HG02973 (cell line): Measurements from ENCODE around the gene GIMAP4.
"Not testable (repeated sequence)": the region's sequence is repeated elsewhere in the genome, so short reads cannot be mapped to it uniquely, and the experiment has no call there.

Experiments
- ATAC-seq: cut with Tn5 transposase; IDR thresholded peaks from one replicate; pipeline ENCODE4 v1.9.1; 2021; ENCODE audit warnings: moderate library complexity; ENCODE audit not compliant: unreplicated experiment

The GIMAP4 gene

DNA sequence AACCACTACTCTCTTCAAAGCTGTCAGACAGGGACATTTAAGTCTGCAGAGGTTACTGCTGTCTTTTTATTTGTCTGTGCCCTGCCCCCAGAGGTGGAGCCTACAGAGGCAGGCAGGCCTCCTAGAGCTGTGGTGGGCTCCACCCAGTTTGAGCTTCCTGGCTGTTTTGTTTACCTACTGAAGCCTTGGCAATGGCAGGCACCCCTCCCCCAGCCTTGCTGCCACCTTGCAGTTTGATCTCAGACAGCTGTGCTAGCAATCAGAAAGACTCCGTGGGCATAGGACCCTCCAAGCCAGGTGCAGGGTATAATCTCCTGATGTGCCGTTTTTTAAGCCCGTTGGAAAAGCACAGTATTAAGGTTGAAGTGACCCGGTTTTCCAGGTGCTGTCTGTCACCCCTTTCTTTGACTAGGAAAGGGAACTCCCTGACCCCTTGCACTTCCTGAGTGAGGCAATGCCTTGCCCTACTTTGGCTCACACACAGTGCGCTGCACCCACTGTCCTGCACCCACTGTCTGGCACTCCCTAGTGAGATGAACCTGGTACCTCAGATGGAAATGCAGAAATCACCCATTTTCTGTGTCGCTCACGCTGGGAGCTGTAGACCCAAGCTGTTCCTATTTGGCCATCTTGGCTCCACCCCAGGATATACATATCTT, 12.9 kb downstream of the GIMAP4 start:
- not testable (repeated sequence) for ATAC-seq

- no peak for ATAC-seq
These were observed 13.6 kb downstream of the GIMAP4 start for GRCh38 chr7:150580638-150581394.

DNA sequence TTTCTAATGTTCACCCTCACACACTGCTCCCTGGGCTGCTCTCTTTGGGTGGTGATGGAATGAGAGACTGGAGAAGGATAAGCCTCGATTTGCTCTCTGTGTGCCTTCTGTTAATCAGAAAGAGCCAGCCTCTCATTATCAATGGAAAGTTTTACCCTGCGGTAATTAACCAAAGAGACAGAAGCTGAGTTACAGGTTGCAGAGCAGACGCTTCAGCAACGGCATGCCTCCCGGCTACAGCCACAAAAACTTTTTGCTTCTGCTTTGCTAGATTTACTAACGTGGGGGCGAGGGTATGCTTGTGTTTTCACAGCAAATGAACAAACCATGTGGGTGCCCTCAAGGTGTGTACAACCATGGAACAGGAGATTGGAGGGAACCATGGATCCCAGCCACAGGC, 18.0 kb downstream of the GIMAP4 start:
- no peak for ATAC-seq

GRCh38 chr7:150586068-150586784, 19.0 kb downstream of the GIMAP4 start:
- ATAC-seq = no peak

- no peak for ATAC-seq
These were observed 19.6 kb downstream of the GIMAP4 start for GRCh38 chr7:150586785-150587152.

DNA sequence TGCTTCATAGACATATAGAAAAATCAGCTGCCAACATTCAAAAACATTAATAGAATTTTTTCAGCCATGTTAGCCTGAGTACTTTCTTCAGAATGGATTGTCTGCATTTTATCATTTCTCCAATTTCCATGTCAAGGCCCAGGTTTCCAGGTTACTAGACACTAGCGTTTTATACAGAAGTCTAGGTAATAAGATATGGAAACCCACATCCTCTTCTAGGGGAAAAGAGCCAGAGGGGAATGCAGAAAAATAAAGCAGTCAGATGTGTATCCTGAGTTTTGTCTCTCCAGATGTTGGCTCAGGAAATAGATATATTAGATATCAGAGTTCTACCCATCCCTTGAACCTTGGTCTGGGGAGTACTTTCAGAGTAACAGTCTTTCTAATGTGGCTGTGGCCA, 20.4 kb downstream of the GIMAP4 start:
- ATAC-seq = no peak

GRCh38 chr7:150594805-150595204, 27.6 kb downstream of the GIMAP4 start:
- ATAC-seq = no peak

DNA sequence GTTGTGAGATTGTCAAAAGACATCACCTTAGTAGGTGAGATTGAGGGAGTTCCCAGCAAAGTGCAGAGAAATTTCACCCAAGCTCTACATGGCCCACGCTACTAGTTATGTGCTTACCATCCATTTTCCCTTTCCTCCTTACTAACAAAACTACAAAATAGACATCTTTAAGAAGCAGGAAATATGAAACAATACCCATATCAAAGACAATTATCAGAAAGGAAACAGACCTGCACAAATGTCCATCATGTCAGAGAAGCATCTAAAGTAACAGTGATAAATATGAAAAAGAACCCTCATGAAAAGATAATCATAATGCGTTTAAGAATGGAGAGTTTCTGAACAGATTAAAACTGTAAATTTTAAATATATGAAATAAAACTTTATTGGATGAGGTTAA, 28.2 kb downstream of the GIMAP4 start:
- no peak for ATAC-seq

DNA sequence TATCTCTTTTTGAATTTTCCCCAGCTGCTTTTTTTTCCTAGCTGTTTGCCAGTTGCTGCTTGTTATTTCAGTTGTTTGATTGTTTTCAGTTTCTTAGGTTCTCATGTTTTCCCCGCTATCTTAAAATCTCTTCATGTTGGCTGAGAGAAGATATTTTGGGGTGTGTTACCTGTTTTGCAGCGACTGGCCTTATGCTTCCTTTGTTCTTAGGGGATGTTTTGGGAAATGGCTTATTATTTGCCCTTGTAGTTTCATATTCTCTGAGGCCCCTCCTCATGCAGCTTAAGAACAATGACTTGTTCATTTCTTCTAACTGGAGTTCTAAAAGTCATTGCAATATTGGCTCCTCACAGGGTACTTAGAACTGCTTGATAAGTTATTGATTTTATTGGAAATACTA, 36.4 kb downstream of the GIMAP4 start:
- not testable (repeated sequence) for ATAC-seq

DNA sequence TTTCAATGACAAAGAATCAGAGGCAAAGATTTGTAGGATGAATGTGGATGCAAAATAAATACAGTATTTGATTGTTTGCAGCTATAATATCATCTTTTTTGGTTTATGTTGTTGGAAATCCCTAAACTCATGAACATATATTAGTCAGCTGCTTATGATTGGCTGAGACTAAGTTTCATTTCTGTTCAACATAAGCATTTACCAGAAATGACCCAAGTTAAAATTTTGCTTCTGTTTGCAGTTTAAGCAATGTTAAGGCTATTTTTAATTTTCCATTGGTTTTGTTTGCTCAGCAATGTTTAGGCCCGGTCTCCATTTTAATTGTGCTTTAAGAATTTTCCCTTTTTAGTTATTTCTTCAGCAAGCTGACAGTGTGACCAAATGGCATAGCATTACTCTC, 43.0 kb downstream of the GIMAP4 start:
- no peak for ATAC-seq

- ATAC-seq = no peak
These were observed 45.7 kb downstream of the GIMAP4 start for GRCh38 chr7:150612925-150613324.

DNA sequence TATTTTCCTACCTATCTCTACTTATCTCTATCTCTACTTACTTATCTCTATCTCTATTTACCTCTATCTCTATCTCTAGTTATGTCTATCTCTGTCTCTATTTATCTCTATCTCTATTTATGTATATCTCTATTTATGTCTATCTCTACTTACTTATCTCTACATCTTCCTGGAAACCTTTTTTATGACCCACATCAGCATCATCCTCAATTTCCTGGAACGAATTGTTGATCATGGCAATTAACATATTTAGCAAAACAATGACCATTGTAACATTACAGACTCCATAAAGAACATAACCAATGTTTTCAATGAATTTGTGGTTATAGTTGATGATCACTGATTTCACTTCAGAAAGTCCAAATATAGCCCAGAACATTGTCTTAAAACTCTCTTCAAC, 46.7 kb downstream of the GIMAP4 start:
- ATAC-seq = no peak

- not testable (repeated sequence) for ATAC-seq
These were observed 47.2 kb downstream of the GIMAP4 start for GRCh38 chr7:150614426-150614825.

DNA sequence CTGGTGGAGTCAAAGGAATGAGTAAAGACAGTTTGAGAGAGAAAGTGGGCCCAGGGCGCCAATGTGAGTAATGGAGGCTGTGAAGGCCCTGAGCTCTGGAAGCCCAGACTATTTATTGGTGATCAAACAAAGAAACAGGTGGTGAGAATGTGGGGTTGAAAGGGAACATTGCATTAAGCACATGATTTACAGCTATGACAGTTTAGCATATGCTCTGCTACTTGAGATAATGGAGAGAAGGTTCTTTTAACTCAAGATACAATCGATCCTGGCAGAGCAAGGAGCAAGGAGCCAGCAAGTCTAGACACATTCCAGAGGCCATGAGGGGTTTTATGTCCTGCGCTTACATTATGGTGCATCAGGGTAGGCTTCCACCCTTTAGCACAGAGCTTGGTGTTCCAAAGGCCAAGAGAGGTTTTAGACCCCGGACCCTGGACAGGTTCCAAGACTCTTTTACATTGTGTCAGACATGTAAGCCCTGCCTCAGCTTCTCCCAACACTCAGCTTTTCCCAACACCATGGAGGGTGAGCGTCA, 48.1 kb downstream of the GIMAP4 start:
- not testable (repeated sequence) for ATAC-seq

GRCh38 chr7:150620061-150620460, 52.9 kb downstream of the GIMAP4 start:
- ATAC-seq = no peak

DNA sequence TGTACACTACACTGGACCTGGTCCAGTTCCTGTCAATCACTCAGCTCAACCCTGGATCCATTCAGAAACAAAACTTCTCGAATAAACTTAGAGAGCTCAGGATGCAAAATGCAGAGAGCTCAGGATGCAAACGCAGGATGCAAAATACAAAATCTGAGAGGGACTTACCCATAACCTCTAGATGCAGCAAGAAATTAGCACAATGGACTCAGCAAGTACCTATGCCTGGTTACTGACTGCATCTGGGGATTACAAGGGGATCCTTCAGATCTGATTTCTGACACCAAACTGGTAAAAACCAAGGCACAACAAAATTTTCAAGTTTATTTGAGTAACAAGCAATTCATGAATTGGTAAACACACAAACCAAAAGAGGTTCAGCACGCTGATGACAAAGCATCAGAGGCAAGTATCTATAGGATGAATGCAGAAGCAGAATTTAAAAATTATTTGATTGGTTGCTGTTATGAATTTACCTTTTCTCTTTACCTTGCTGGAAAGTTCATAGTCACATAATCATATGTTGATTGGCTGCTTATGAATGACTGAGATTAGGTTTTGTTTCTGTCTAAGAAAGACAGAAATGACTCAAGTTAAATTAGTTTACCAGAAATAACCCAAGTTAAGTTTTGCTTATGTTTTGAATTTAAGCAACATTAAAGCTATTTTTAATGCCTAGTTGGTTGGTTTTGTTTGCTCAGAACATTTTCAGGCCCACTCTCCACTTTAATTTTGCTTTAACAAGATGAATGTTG, 53.6 kb downstream of the GIMAP4 start:
- peak; percentile 65 for ATAC-seq

- ATAC-seq = peak; percentile 38
These were observed 54.2 kb downstream of the GIMAP4 start for GRCh38 chr7:150621376-150621775.
